T-helper 1 cell treated with Interleukin-12 subunit alpha and Interleukin-12 subunit beta and Interleukin-4 antibody, amounts not matched to agents 30 μg/mL and 1 μg/mL, for 36 hours (primary cell): ENCODE measurements around the gene BANK1.

Experiments used
- H3K27ac Mint-ChIP-seq: one replicate; pipeline ENCODE4 v1.8.0; 2021; ENCODE audit warnings: mild to moderate bottlenecking, mixed read lengths
- H3K27me3 Mint-ChIP-seq: one replicate; pipeline ENCODE4 v1.8.0; 2021; ENCODE audit warnings: low read depth, mixed read lengths
- H3K36me3 Mint-ChIP-seq: one replicate; pipeline ENCODE4 v1.8.0; 2021; ENCODE audit warnings: low read depth, mixed read lengths
- H3K4me1 Mint-ChIP-seq: one replicate; pipeline ENCODE4 v1.8.0; 2021; ENCODE audit warnings: low read depth, mixed read lengths
- H3K4me3 Mint-ChIP-seq: one replicate; pipeline ENCODE4 v1.8.0; 2021; ENCODE audit warnings: mild to moderate bottlenecking, moderate library complexity, mixed read lengths
- H3K9me3 Mint-ChIP-seq: one replicate; pipeline ENCODE4 v1.8.0; 2021; ENCODE audit warnings: mixed read lengths

BANK1 gene

DNA sequence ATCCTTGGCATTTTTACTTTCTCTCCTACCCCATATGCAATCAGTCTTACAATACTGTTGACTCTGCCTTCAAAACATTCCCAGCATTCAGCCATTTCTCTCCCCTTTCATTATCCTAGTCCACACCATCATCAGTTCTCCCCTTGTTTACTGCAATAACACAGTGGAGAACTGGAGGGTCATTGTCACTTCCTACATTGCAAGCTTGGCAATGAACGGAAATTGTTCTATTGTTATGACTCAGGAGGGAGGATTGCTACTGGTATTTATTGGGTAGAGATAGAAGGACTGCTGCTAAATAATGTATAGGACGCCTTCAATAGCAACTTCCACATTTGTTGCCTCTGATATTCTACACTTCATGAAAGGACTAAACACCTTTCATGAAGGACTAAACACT lies 231.8 kb downstream of the BANK1 start:
- no peaks in the 10 kb centered on the region for H3K27me3 Mint-ChIP-seq
- H3K27ac Mint-ChIP-seq, result no peak overlapping the region
- no peak overlapping the region for H3K4me3 Mint-ChIP-seq
- H3K9me3 Mint-ChIP-seq, result no peaks in the 10 kb centered on the region
- no peaks in the 10 kb centered on the region for H3K4me1 Mint-ChIP-seq
- no peaks in the 10 kb centered on the region for H3K36me3 Mint-ChIP-seq

DNA sequence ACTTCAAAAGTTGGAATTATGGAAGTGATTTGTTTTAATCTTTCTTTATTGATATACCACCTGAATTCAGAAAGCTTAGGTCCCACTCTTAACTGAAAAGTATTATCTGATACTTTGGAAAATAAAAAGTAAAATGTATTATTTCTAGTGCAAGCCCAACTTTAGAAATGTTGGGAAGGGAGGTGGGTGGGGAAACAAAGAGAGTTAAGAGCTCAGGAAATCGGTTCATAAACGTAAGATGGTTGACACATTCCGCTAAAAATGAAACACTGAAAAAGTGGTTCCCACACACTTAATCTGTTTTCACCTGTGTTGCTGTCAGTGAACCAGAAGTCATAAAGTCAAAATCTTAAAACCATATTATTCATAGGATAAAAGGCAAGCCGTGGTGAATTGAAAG lies 237.4 kb downstream of the BANK1 start:
- H3K9me3 Mint-ChIP-seq, result no peaks in the 10 kb centered on the region
- no peak overlapping the region for H3K4me3 Mint-ChIP-seq
- no peaks in the 10 kb centered on the region for H3K36me3 Mint-ChIP-seq

DNA sequence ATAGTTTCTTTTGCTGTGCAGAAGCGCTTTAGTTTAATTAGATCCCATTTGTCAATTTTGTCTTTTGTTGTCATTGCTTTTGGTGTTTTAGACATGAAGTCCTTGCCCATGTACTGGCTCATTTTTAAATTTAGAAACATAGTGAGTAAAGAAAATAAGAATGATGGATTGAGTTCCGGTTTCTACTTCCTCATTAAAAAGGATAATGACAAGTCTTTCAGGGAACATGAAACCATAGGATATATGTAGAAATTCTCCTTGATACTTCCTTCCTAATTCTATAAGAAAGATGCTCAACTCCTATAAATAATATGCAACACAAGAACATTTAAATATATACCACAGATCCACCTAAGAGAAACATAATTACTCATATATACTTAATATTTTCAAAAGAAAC lies 240.9 kb downstream of the BANK1 start:
- Mint-ChIP-seq H3K4me1 (no peaks in the 10 kb centered on the region), H3K27ac (no peak overlapping the region), H3K27me3 (no peaks in the 10 kb centered on the region), H3K9me3 (no peaks in the 10 kb centered on the region), H3K4me3 (no peak overlapping the region), H3K36me3 (no peaks in the 10 kb centered on the region)

More for the DNA sequence above, 237.4 kb downstream of the BANK1 start:
- Mint-ChIP-seq H3K4me1 (no peaks in the 10 kb centered on the region), H3K27me3 (no peaks in the 10 kb centered on the region), H3K27ac (no peak overlapping the region)

DNA sequence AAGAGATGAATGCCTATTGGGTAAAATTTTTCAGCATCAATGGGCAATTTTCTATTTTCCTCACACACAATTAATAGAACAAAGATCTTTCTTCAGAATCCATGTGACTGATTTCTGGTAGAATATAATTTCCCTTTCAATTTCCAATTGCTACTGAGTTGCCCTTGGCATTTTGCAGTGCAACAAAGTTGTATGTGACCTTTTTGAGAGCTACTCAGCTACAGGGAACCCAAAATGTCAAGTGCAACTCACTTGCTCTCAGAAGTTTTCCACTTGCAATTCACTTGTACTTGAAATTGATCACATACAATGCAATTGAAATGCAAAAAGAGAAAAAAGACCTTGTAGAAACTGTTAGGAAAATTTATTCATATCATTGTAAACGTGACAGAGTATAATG lies 245.5 kb downstream of the BANK1 start:
- no peaks in the 10 kb centered on the region for H3K9me3 Mint-ChIP-seq
- no peak overlapping the region for H3K27ac Mint-ChIP-seq
- no peaks in the 10 kb centered on the region for H3K36me3 Mint-ChIP-seq
- H3K4me1 Mint-ChIP-seq, result no peaks in the 10 kb centered on the region
- no peaks in the 10 kb centered on the region for H3K27me3 Mint-ChIP-seq
- H3K4me3 Mint-ChIP-seq, result no peak overlapping the region

DNA sequence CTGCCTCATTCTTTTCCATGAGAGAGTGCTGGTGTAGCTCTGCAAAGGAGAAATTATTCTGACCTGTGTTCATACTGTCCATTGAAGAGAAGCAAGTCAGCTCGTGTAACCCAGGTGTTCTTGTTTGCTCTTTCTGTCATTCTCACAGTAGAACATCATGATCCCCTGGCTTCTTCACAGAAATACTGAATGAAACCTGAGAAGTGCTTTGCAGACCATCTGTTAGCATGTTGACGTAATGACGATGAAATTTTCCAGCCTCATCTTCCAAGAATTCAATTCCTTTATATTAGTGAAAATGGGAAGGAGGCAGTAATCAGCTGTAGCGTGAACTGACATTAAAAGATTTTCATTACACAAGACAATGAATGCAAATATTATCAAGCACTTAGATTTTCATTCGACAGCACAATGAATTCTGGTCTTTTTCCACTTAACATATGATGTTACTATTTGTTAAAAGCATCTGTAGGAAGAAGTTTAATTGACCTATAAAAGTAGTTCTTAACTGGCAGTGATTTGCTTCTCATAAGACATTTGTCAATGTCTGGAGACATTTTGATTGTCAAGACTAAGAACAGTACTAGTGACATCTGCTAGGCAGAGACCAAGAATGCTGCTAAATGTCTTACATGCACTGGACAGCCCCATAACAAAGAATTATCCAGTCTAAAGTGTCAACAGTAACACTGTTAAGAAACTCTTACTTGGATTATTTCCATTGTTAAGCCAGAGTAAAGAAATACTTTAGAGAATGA lies 246.3 kb downstream of the BANK1 start:
- Mint-ChIP-seq H3K9me3 (no peaks in the 10 kb centered on the region), H3K4me1 (no peaks in the 10 kb centered on the region), H3K36me3 (no peaks in the 10 kb centered on the region), H3K27ac (no peak overlapping the region), H3K27me3 (no peaks in the 10 kb centered on the region), H3K4me3 (no peak overlapping the region)

DNA sequence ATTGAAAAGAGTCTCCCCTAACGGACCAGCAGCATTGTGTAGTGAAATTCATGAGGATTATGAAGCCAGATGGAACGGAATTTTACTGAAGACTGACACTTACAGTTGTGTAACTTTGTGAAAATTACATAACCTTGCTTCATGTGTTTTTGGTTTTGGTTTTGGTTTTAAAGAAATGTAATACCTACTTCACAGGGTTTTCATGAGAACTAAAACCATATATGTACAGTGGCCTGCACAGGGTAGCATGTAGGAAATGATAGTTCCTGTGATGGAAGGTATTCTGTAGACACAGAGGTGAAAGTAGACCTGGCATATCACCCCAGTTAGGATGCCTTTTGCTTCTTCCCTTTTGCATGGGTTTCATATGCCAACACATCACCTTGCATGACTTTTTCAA lies 247.0 kb downstream of the BANK1 start:
- H3K27ac Mint-ChIP-seq, result no peak overlapping the region

DNA sequence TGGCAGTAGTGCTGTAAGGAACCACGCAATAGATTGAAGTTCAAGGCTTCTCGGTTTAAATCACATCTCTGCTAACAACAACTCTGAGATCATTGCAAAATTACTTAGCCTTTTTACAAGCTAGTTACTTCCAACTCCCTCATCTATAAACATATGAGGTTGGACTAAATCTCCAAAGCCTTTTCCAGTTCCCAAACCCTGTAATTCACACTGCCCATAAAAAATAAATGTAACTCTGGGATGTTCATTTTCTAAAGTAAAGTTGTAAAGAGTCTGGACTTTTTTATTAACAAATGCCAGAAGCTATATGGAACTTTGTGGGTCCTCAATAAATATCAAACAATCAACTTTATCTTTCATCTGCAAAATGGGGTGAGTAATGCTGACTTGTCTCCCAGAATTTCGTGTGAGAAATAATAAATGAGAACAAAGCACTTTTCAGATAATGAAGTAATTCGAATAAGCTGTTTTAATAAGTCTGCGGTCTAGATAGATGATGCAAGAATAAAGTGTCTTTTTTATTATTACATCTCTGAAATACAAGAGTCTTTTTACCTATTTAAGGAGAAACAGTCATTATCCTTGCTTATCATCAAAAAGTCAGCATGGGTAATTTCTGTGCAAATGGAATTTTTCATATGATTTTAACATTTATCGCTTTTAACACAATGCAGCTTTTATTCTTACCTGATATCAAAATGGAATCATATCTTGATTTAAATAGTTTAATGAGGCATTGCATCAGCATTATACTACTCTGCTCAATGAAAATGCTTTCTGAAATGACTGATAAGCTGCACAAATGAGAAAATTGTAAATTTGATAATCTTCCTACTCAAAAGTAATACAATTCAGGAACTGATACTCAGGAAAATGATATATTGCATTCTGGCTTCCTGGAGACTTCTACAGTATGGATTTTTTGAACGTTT lies 252.6 kb downstream of the BANK1 start:
- Mint-ChIP-seq H3K27ac (no peak overlapping the region), H3K27me3 (no peaks in the 10 kb centered on the region), H3K36me3 (no peaks in the 10 kb centered on the region), H3K4me1 (no peaks in the 10 kb centered on the region), H3K4me3 (no peak overlapping the region), H3K9me3 (no peaks in the 10 kb centered on the region)

More for the DNA sequence above, 247.0 kb downstream of the BANK1 start:
- Mint-ChIP-seq H3K4me1 (no peaks in the 10 kb centered on the region), H3K27me3 (no peaks in the 10 kb centered on the region), H3K9me3 (no peaks in the 10 kb centered on the region), H3K4me3 (no peak overlapping the region), H3K36me3 (no peaks in the 10 kb centered on the region)

DNA sequence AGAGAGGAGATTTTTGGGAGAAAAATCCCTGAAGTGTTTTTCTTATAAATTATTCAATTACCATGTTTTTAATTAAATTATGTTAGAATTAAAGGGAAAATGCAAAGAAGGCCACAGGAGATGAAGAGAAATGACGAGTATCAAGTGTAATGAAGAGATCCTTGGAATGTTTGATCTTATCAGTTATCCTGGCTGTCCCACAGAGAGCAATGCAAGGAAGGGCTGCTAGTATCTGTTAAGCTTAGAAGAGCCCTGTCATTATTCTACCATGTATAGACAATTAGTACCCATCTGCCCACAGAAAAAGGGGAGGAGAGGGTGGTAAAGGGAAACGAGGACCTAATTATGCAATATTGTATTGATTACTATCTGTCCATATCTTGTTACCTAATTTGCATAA lies 257.1 kb downstream of the BANK1 start:
- Mint-ChIP-seq H3K27me3 (peaks cover 5% of the 10 kb centered on the region), H3K4me1 (no peaks in the 10 kb centered on the region), H3K4me3 (no peak overlapping the region), H3K9me3 (no peaks in the 10 kb centered on the region), H3K36me3 (no peaks in the 10 kb centered on the region), H3K27ac (no peak overlapping the region)

DNA sequence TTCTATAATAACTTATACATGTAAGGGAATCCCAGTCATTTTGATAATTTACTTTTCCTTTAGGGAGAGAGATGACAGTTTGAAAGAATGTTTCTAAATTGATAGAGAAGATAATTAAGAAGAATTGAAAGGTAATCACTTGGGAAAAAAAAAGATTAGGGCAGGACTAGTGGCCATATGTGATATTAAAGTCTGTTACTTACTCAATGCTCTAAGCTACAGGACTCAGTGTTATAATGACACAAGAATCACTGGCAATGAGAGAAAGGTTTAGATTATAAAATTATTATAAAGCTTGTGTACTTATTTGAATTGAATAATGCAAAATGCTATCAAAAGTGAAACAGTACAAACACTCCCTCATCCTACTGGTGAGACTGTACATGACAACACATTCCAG lies 265.3 kb downstream of the BANK1 start:
- no peak overlapping the region for H3K4me3 Mint-ChIP-seq
- no peaks in the 10 kb centered on the region for H3K36me3 Mint-ChIP-seq
- peaks cover 6% of the 10 kb centered on the region for H3K27me3 Mint-ChIP-seq
- no peak overlapping the region for H3K27ac Mint-ChIP-seq
- no peaks in the 10 kb centered on the region for H3K9me3 Mint-ChIP-seq
- H3K4me1 Mint-ChIP-seq, result no peaks in the 10 kb centered on the region

DNA sequence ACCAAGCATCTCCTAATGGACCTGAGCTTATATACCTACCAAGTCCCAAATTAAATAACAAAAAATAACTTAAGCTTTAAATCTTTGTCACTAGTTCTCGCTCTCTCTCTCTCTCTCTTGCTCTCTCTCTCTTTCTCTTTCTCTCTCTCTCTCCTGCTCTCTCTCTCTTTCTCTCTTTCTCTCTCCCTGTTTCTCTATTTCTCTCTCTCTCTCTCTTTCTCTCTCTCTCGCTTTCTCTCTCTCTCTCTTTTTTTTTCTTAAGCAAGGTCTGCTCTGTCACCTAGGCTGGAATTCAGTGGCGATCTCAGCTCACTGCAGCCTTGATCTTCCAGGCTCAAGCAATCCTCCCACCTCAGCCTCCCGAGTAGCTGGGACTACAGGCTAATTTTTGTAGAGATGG lies 266.6 kb downstream of the BANK1 start:
- no peaks in the 10 kb centered on the region for H3K9me3 Mint-ChIP-seq
- H3K27me3 Mint-ChIP-seq, result peaks cover 5% of the 10 kb centered on the region
- H3K4me1 Mint-ChIP-seq, result no peaks in the 10 kb centered on the region
- no peaks in the 10 kb centered on the region for H3K36me3 Mint-ChIP-seq
- no peak overlapping the region for H3K27ac Mint-ChIP-seq
- no peak overlapping the region for H3K4me3 Mint-ChIP-seq

DNA sequence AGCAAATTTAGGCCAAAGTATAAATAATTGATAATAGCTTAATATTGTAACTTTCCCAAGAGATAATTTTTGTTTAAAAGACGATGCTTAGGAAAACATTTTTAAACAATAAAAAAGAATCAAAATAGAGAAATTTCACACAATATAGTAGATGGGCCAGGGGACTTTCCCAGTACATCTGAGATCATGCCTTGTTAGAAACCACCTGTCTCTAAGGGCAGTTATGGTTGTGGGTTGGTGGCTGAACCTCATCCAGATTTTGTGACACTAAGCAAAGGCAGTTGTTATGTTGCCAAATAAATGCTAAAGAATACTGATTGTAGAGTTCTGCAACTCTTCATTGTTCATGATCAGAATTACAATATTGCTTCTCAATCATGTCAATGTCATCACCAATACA lies 270.6 kb downstream of the BANK1 start:
- H3K9me3 Mint-ChIP-seq, result no peaks in the 10 kb centered on the region
- H3K27me3 Mint-ChIP-seq, result peaks cover 3% of the 10 kb centered on the region
- no peaks in the 10 kb centered on the region for H3K4me1 Mint-ChIP-seq
- no peaks in the 10 kb centered on the region for H3K36me3 Mint-ChIP-seq
- no peak overlapping the region for H3K27ac Mint-ChIP-seq
- H3K4me3 Mint-ChIP-seq, result no peak overlapping the region

DNA sequence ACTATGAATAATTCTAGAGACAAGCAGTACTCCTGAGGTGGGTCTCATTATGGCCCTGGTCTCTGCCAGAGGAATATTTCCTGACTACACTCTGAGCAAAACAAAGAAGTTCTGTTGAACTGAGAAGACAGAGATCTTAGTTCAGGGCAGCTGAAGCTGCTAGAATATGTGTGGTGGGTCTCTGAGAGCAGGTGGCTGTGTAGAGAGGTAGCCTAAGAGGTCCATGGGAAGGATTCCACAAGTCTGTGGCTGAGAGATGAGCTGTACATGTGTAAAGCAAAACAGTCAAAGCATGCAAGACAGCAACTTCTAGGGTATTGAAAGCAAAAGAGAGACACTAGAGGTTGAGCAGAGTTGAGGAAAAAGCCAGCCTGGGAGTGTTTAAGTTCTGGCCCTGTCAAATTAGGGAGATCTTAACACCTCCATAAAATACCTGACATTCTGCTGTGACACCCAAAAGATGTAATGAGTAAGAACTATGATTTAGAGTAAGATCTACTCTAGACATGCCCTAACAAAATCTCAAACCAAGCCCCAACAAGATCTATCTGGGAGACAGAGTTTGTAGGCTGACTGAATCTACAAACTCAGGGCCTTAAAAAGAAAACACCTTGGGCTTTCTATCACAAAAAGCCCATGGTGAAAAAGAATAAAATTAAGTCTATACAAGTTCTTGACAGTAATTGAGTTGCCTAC lies 274.4 kb downstream of the BANK1 start:
- no peaks in the 10 kb centered on the region for H3K9me3 Mint-ChIP-seq
- H3K27me3 Mint-ChIP-seq, result peaks cover 3% of the 10 kb centered on the region
- no peak overlapping the region for H3K4me3 Mint-ChIP-seq
- H3K4me1 Mint-ChIP-seq, result no peaks in the 10 kb centered on the region
- H3K36me3 Mint-ChIP-seq, result no peaks in the 10 kb centered on the region
- H3K27ac Mint-ChIP-seq, result no peak overlapping the region

DNA sequence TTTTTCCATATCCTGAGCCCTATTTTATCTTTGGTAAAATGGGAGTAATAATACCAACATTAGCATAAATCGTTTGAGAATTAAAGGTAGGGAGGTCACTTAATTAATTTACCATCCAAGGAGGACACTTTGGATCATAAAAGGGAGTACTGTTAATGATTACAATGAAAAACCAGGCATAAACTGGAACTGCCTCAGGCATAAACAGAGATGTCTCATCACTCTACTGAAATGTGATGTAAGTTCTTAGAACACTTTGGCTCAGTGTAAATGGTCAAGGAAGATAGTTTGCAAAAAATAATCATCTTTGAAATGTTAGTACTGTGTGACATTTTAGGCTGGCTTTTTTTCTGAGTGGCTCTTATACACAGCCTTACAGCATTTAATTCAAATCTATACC lies 286.1 kb downstream of the BANK1 start:
- no peaks in the 10 kb centered on the region for H3K4me1 Mint-ChIP-seq
- no peak overlapping the region for H3K27ac Mint-ChIP-seq
- no peaks in the 10 kb centered on the region for H3K27me3 Mint-ChIP-seq
- H3K4me3 Mint-ChIP-seq, result no peak overlapping the region
- H3K36me3 Mint-ChIP-seq, result no peaks in the 10 kb centered on the region
- no peaks in the 10 kb centered on the region for H3K9me3 Mint-ChIP-seq

DNA sequence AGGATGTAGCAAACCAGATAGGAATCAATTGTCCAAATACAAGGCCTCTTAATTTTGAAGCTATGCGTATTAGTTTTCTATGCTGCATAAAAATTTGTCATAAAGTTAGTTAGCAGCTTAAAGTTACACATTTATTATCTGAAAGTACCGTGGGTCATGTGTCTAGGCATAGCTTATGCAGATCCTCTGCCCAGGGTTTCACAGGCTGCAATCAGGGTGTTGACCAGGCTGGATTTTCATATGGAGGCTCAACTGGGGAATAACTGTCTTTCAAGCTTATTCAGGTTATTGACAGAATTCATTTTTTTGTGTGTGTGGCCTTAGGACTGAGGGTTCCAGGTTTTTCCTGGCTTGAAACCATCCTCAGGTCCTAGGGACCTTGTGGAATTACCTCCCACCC lies 289.7 kb downstream of the BANK1 start:
- Mint-ChIP-seq H3K36me3 (no peaks in the 10 kb centered on the region), H3K27me3 (no peaks in the 10 kb centered on the region), H3K27ac (no peak overlapping the region), H3K9me3 (no peaks in the 10 kb centered on the region), H3K4me1 (no peaks in the 10 kb centered on the region), H3K4me3 (no peak overlapping the region)
